HepG2 (cell line): Measurements from ENCODE around the gene CYSRT1. TPM values are rescaled to one million over a fixed set of nuclear protein-coding genes. Genes with fewer than 3 reads are reported as not detected.

Experiments used
- ATAC-seq: fragments of 200-7000 bp; cut with Tn5 transposase; 3 replicates; pipeline ENCODE4 v1.9.1; 2020; ENCODE audit warnings: mild to moderate bottlenecking, moderate library complexity
- BruUV-seq: library from RNA; stranded (reverse); fragments of 400-500 nt; replicated peaks from 2 replicates; lab custom pipeline; 2021; lab: Mats Ljungman, UMichigan
- CTCF ChIA-PET: fragments of 300-600 bp; formaldehyde crosslinking; extraction: SDS; loops from one replicate; lab custom pipeline; 2021; ENCODE audit warnings: low total read pairs, inconsistent platforms, low intra/inter-chr PET ratio; lab: Yijun Ruan, JAX
- POLR2A ChIA-PET: fragments of 350-600 bp; sonication (Branson Sonifier 250); formaldehyde crosslinking; loops from one replicate; lab custom pipeline; 2020; ENCODE audit warnings: antibody characterized with exemption, inconsistent platforms; lab: Yijun Ruan, JAX
- DNase-seq: peaks from one replicate; pipeline ENCODE4 v3.0.0-alpha.2; 2015; ENCODE audit warnings: low spot score
- FAIRE-seq: peaks from 3 replicates; lab custom pipeline; 2011; peaks lifted over from hg19 to GRCh38; lab: Jason Lieb, UNC
- H2AFZ ChIP-seq: one replicate; pipeline ENCODE4 v1.6.1; 2011; ENCODE audit warnings: low read length, inconsistent platforms
- H3K27ac ChIP-seq: fragments of 300-600 bp; 3 replicates; pipeline ENCODE4 v1.8.0; 2011; ENCODE audit warnings: mixed run types, mild to moderate bottlenecking, mixed read lengths, low read length, inconsistent platforms; ENCODE audit not compliant: insufficient read depth; ENCODE audit errors: extremely low read length
- H3K27me3 ChIP-seq, 2 experiments: fragments of 200-600 bp in 1 of 2; 2 replicates in 1 of 2; 3 replicates in 1 of 2; pipeline versions ENCODE4 v1.6.0 to v1.8.0; 2011; ENCODE audit warnings: low read length in 2 of 2, mild to moderate bottlenecking in 2 of 2, moderate library complexity in 2 of 2, inconsistent platforms in 1 of 2; ENCODE audit not compliant: insufficient read depth in 2 of 2, control insufficient read depth in 1 of 2
- H3K36me3 ChIP-seq, 2 experiments: fragments of 200-600 bp in 1 of 2; replicated peaks in 1 of 2; 2 replicates in 1 of 2; 3 replicates in 1 of 2; pipeline versions ENCODE4 v1.5.1 to v1.8.0; 2011; ENCODE audit warnings: low read length in 2 of 2, inconsistent platforms in 1 of 2; ENCODE audit not compliant: insufficient read depth in 2 of 2, control insufficient read depth in 1 of 2
- H3K4me1 ChIP-seq: 2 replicates; pipeline ENCODE4 v1.5.1; 2012; ENCODE audit warnings: low read length, inconsistent platforms; ENCODE audit not compliant: insufficient read depth
- H3K4me2 ChIP-seq: 2 replicates; pipeline ENCODE4 v1.6.0; 2011; ENCODE audit warnings: low read depth, low read length, inconsistent platforms
- H3K4me3 ChIP-seq, 3 experiments: fragments of 200-600 bp in 1 of 3; sonication (generic), shearing (Covaris generic) in 1 of 3; replicated peaks in 1 of 3; 2 replicates each; pipeline ENCODE4 v1.5.1; 2011 to 2016; ENCODE audit warnings: low read length in 3 of 3, inconsistent platforms in 2 of 3, low read depth in 2 of 3, mild to moderate bottlenecking in 2 of 3, control low read depth in 1 of 3, mixed read lengths in 1 of 3; ENCODE audit not compliant: insufficient read depth in 1 of 3
- H3K79me2 ChIP-seq: one replicate; pipeline ENCODE4 v1.6.1; 2011; ENCODE audit warnings: low read length, inconsistent platforms; ENCODE audit not compliant: insufficient read depth
- H3K9ac ChIP-seq: 2 replicates; pipeline ENCODE4 v1.6.0; 2011; ENCODE audit warnings: mild to moderate bottlenecking, low read depth, low read length, inconsistent platforms; ENCODE audit not compliant: insufficient read depth
- H3K9me3 ChIP-seq: 2 replicates; pipeline ENCODE4 v1.5.1; 2012; ENCODE audit warnings: mild to moderate bottlenecking, low read length
- H4K20me1 ChIP-seq: 2 replicates; pipeline ENCODE4 v1.6.0; 2011; ENCODE audit warnings: inconsistent platforms, mild to moderate bottlenecking, low read length, moderate library complexity; ENCODE audit not compliant: insufficient read depth
- AGO1 ChIP-seq: fragments of 200-400 bp; formaldehyde crosslinking; IDR thresholded peaks from 2 replicates; pipeline ENCODE4 v1.6.1; 2017; ENCODE audit warnings: mild to moderate bottlenecking, low read depth, low read length, moderate library complexity; ENCODE audit not compliant: poor library complexity, severe bottlenecking
- AGO2 ChIP-seq: fragments of 200-400 bp; formaldehyde crosslinking; optimal IDR thresholded peaks from 2 replicates; pipeline ENCODE3; 2017; ENCODE audit warnings: mild to moderate bottlenecking, low read depth, low read length, moderate library complexity
- AKAP8 ChIP-seq: sonication (generic); formaldehyde crosslinking; IDR thresholded peaks from 2 replicates; pipeline ENCODE4 v1.5.1; 2020; ENCODE audit warnings: mild to moderate bottlenecking, missing genetic modification reagents
- BHLHE40 ChIP-seq: IDR thresholded peaks from 2 replicates; pipeline ENCODE4 v1.6.1; 2011; ENCODE audit warnings: low read length, improper control_type of control experiment
- EED ChIP-seq: sonication (generic); formaldehyde crosslinking; IDR thresholded peaks from 2 replicates; pipeline ENCODE4 v1.5.0; 2020; ENCODE audit warnings: mild to moderate bottlenecking, missing genetic modification reagents
- HOXA5 ChIP-seq: sonication (generic); formaldehyde crosslinking; IDR thresholded peaks from 2 replicates; pipeline ENCODE4 v1.4.0; 2020; ENCODE audit warnings: missing genetic modification reagents
- HOXA7 ChIP-seq: sonication (generic); formaldehyde crosslinking; IDR thresholded peaks from 2 replicates; pipeline ENCODE4 v1.8.1; 2022; ENCODE audit warnings: mild to moderate bottlenecking, missing genetic modification reagents, moderate library complexity
- PATZ1 ChIP-seq: sonication (generic); formaldehyde crosslinking; IDR thresholded peaks from 2 replicates; pipeline ENCODE4 v1.4.0; 2020; ENCODE audit warnings: missing genetic modification reagents
- REPIN1 ChIP-seq: sonication (generic); formaldehyde crosslinking; IDR thresholded peaks from 2 replicates; pipeline ENCODE4 v1.8.0; 2022; ENCODE audit warnings: missing genetic modification reagents, low read depth, mild to moderate bottlenecking, borderline replicate concordance
- TEAD3 ChIP-seq: optimal IDR thresholded peaks from 2 replicates; pipeline ENCODE3; 2016; ENCODE audit warnings: borderline replicate concordance
- U2AF1 ChIP-seq: fragments of 200-400 bp; formaldehyde crosslinking; optimal IDR thresholded peaks from 2 replicates; pipeline ENCODE3; 2017; ENCODE audit warnings: mild to moderate bottlenecking, low read depth, low read length
- XRCC5 ChIP-seq: fragments of 200-400 bp; formaldehyde crosslinking; optimal IDR thresholded peaks from 2 replicates; pipeline ENCODE3; 2017; ENCODE audit warnings: mild to moderate bottlenecking, low read length
- ZNF251 ChIP-seq: sonication (generic); formaldehyde crosslinking; IDR thresholded peaks from 2 replicates; pipeline ENCODE4 v1.9.0; 2021; ENCODE audit warnings: mild to moderate bottlenecking, missing genetic modification reagents
- WGBS: methylation state at CpG from one replicate; pipeline ENCODE4 v1.1.6; 2017; ENCODE audit warnings: low lambda C conversion rate; 5-methylcytosine and 5-hydroxymethylcytosine counted together
- in situ Hi-C: cut with HindIII; loops from 2 replicates; pipeline ENCODE4 v1.10.0; 2017; ENCODE audit warnings: low pct_unique_long_range_greater_than_20kb; ENCODE audit not compliant: extremely low pct_ligation_motif_present
- intact Hi-C: fragments of 100-400 bp; cut with micrococcal nuclease; formaldehyde crosslinking; loops from one replicate; pipeline ENCODE4 v1.10.0; 2022; ENCODE audit not compliant: unreplicated experiment
- polyA plus RNA-seq, 8 experiments: library from polyadenylated mRNA; depleted of rRNA in 3 of 8; stranded (reverse) in 7 of 8; unstranded in 1 of 8; fragments of >200 nt; fragmentation: Illumina TruSeq in 4 of 8; extraction: Trizol in 4 of 8; gene quantifications; 2 replicates each; pipeline versions ENCODE4 v1.2.1 to v1.2.3, GENCODE V29; 2011 to 2016; ENCODE audit warnings: low read depth in 4 of 8, missing spikeins in 1 of 8, mixed read lengths in 1 of 8; ENCODE audit not compliant: insufficient read depth in 1 of 8
- total RNA-seq, 5 experiments: library from RNA; depleted of rRNA; stranded (reverse); fragments of >200 nt; fragmentation: Illumina TruSeq; extraction: Trizol; gene quantifications; 2 replicates each; pipeline ENCODE4 v1.2.3, GENCODE V29; 2016; ENCODE audit warnings: low read depth in 1 of 5
- TF ChIP-seq, protein P1 (sequence below): sonication (generic); formaldehyde crosslinking; IDR thresholded peaks from 2 replicates; pipeline ENCODE4 v1.5.0; 2020; ENCODE audit warnings: mild to moderate bottlenecking, missing genetic modification reagents, moderate library complexity

The CYSRT1 gene
- total and polyA plus RNA-seq, 2 of the 13 experiments (the other 11 are each of a cell fraction or from before 2014, with no cell fraction given): 1.5 to 2.1 TPM

DNA sequence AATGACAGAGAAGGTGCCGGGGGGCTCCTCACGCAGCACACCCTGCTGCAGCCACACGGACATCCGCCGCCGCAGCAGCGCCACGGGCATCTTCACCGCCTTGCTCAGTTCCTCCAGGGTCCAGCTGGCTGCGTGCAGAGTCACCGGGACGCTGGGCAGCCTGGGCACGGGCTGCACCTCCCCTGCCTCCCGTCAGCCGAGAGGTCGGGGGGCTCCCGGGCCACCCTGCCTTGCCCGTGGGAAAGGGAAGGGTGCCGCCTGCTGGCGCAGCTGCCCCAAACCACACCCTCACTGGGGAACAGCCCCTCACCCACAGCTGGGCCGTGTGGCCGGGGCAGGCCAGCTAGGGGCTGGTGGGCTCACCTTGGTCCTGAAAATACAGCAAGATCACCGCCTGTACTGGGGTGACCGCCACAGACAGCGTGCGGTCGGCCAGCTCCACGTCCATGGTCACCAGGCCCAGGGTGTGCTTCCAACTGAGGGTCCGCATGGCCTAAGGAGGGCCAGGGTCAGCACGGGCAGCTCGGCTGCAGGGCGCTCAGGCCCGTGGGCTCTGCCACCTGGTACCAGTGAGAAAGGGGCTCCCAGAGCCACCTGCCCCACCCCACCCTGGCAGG is 49.5 kb upstream of the CYSRT1 start:
- H3K9ac ChIP-seq: no peak overlapping the region
- WGBS: 92% methylated on average over 19 of the region's 33 CpGs
- POLR2A ChIA-PET: interaction anchor here (1.4 to 1.6 kb wide), 3 partner anchors 25 to 102 kb away, joined by 3 to 6 read pairs (median 3); partner anchors contain the start of genes TOR4A and TPRN

GRCh38 chr9:137176302-137177182 is 48.4 kb upstream of the CYSRT1 start:
- H3K27ac ChIP-seq: no peak overlapping the region
- peak; percentile 69 for ATAC-seq
- no peak overlapping the region for H3K4me3 ChIP-seq
- BruUV-seq: no TSS peak
- WGBS: 36% methylated on average over 13 of the region's 17 CpGs
- in situ Hi-C loops (no loop called here), intact Hi-C loops (loop anchor here (10.0 kb wide), 1 partner anchor 62 kb away; the partner anchor contains the start of gene DPP7)
- H3K9me3 ChIP-seq: no peaks in the 10 kb centered on the region
- no peak overlapping the region for H3K9ac ChIP-seq
- no peaks in the 10 kb centered on the region for H4K20me1 ChIP-seq
- no peak overlapping the region for H2AFZ ChIP-seq
- DNase-seq: peak; percentile 49
- H3K36me3 ChIP-seq: peaks cover 8 to 11% of the 10 kb centered on the region in 2 experiments; a peak in 4 of 5 replicates
- ChIA-PET CTCF (interaction anchor here (1.1 to 1.5 kb wide), 3 partner anchors 51 to 60 kb away, joined by 3 to 8 read pairs (median 3); partner anchors contain the start of gene RNF224), POLR2A (interaction anchor here (0.8 to 1.6 kb wide), 8 partner anchors 12 to 101 kb away, joined by 3 to 7 read pairs (median 3); partner anchors contain the start of genes ANAPC2, MAN1B1, RNF224 and SSNA1)
- H3K79me2 ChIP-seq: no peaks in the 10 kb centered on the region
- H3K4me2 ChIP-seq: no peak overlapping the region
- peaks cover 0 to 7% of the 10 kb centered on the region in 2 experiments; a peak in 2 of 5 replicates for H3K27me3 ChIP-seq
- H3K4me1 ChIP-seq: no peaks in the 10 kb centered on the region
- peak; percentile 59 for FAIRE-seq
- TF ChIP-seq ZNF251 (no peak), HOXA7 (CRISPR knock-in tag) (no peak), PATZ1 (CRISPR knock-in tag) (0 out of 2 replicates have a peak, but pooled peaks have one; percentile 21), U2AF1 (no peak), BHLHE40 (0 out of 2 replicates have a peak, but pooled peaks have one; percentile 10), TEAD3 (CRISPR knock-in tag) (peak; percentile 45), XRCC5 (peak; percentile 62), EED (CRISPR knock-in tag) (no peak)
- TF ChIP-seq, protein P1, sequence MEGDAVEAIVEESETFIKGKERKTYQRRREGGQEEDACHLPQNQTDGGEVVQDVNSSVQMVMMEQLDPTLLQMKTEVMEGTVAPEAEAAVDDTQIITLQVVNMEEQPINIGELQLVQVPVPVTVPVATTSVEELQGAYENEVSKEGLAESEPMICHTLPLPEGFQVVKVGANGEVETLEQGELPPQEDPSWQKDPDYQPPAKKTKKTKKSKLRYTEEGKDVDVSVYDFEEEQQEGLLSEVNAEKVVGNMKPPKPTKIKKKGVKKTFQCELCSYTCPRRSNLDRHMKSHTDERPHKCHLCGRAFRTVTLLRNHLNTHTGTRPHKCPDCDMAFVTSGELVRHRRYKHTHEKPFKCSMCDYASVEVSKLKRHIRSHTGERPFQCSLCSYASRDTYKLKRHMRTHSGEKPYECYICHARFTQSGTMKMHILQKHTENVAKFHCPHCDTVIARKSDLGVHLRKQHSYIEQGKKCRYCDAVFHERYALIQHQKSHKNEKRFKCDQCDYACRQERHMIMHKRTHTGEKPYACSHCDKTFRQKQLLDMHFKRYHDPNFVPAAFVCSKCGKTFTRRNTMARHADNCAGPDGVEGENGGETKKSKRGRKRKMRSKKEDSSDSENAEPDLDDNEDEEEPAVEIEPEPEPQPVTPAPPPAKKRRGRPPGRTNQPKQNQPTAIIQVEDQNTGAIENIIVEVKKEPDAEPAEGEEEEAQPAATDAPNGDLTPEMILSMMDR (CRISPR knock-in tag): peak; percentile 76

More for the DNA sequence above, 49.5 kb upstream of the CYSRT1 start:
- H3K79me2 ChIP-seq: no peaks in the 10 kb centered on the region
- no peak overlapping the region for H3K4me2 ChIP-seq
- CTCF ChIA-PET: no interaction called here
- ATAC-seq (no peak), DNase-seq (no peak), FAIRE-seq (no peak)
- in situ Hi-C loops: no loop called here
- 0 out of 2 replicates have a peak, but pooled peaks have one; percentile 32 for TF ChIP-seq AKAP8 (CRISPR knock-in tag)
- no peak for TF ChIP-seq REPIN1 (CRISPR knock-in tag)
- TF ChIP-seq AGO1: peak; percentile 18
- no peak for TF ChIP-seq HOXA5 (CRISPR knock-in tag)
- peak; percentile 95 for TF ChIP-seq AGO2
- no peak overlapping the region for H3K4me3 ChIP-seq
- H3K9me3 ChIP-seq: no peaks in the 10 kb centered on the region
- H3K36me3 ChIP-seq: peaks cover 3 to 6% of the 10 kb centered on the region in 2 experiments; a peak in 2 of 5 replicates
- intact Hi-C loops: loop anchor here (10.0 kb wide), 1 partner anchor 61 kb away; the partner anchor contains the start of gene DPP7
- no peak overlapping the region for H3K27ac ChIP-seq
- BruUV-seq: no TSS peak
- 0 out of 2 replicates have a peak, but pooled peaks cover under 1% of the 10 kb centered on the region for H3K4me1 ChIP-seq
- no peak overlapping the region for H2AFZ ChIP-seq
- H4K20me1 ChIP-seq: no peaks in the 10 kb centered on the region
- peaks cover 0 to 18% of the 10 kb centered on the region in 2 experiments; a peak in 3 of 5 replicates for H3K27me3 ChIP-seq
